ENCODE results near the gene RIN3.

GRCh38 chr14:92499234-92499633, 14.3 kb upstream of the RIN3 start:
- no peak for TF ChIP-seq EZH2 (IDR thresholded peaks at IDR 0.05; ENCODE audit: insufficient read depth, poor library complexity, severe bottlenecking)
- no peak for TF ChIP-seq EZH2phosphoT487 (IDR thresholded peaks at IDR 0.05; ENCODE audit: insufficient read depth, low read depth)
